ENCODE measurements around the gene HS6ST3.

The HS6ST3 gene

DNA sequence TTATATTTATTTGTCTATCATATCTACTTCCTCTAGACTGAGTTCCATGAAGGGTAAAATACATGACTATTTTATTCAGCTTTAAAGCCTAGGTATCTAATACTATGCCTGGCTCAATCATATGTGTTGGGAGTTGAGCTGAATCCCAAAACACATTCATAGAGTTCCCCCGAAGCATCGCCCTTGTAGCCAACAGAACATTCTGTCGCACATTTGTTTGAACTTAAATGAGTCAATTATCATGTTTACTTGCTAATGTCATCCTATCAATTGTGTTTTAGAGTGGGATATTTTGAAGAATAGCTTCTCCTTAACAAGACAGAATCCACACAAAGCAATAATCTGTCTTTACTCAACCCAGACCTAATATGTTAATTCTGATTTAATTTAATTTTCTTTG, 252.4 kb downstream of the HS6ST3 start:
- DNase-seq: no peak

DNA sequence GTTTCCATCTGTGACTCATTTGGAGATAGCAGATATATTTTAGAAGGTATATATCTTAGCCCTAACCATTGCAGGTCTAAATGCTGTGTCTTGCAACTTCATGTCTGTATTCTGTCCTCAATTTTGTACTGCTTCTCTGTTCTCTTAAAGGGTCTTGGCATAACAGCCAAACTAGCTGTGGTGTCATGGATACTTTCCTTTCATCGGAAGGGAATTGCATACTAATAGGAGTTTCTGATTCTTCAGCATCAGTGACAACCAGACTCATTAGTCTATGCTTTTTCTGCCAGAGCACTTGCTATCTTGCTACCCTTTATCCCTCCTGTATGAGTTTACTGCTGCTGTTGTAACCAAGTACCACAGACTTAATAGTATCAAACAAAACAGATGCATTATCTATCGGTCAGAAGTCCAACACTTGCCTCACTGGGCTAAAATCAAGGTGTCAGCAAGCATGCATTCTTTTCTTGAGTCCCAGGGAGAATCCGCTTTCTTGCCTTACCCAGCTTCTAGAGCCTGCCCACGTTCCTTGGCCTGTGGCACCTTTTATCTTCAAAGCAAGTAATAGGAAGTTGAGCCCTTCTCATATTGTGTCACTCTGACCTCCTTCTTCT, 253.1 kb downstream of the HS6ST3 start:
- no peak for DNase-seq

DNA sequence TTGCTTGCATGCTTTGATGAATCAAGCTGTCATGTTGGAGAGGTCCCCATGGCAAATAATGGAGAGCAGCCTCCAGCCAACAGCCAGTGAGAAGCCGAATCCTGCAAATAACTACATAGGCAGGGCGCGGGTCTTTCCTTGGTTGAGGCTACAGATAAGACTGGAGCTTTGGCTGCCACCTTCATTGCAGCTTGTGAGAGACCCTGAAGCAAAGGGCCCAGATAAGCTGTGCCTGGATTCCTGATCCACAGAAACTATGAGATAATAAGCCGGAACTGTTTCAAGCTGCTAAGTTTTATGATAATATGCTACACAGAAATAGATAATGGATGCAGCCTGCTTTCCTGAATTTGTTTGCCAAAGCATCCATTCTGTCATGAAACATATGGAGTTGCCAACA, 257.0 kb downstream of the HS6ST3 start:
- no peak for DNase-seq

DNA sequence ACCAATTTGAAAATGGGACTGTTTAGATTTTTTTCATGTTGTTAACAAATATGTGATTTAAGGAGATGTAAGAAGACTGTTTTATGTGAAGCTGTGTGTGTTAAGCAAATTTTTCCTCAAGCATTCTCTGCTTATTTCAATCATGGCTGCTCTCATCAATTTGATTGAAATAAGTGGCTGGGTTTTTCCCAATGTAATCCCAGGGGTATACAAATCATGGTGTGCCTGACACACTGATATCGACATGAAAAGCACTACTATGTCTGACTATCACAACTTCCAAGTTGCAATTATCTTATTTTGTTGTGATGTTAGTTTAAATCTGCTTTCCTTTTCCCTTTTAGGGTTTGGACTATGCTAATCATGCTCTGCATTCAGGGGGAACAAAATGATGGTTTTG, 283.7 kb downstream of the HS6ST3 start:
- no peak for DNase-seq

DNA sequence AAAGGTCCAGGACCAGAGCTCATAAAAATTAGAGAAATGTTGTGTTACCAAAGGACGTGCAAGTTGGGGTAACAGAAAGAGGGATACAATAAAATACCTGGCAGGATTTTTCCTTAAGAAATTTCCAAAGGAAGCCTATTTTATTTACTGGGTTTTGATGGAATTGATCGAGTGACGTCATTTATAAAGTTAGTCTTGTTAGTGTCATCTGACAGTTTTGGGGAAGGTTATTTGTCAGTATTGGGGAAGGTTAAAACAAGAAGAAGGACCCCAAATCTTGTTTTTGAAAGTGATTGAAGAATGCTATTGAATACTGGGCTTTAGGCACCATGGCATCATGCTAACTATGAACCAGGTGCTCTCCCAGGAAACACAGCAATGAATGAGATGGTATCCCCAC, 287.9 kb downstream of the HS6ST3 start:
- DNase-seq: no peak

DNA sequence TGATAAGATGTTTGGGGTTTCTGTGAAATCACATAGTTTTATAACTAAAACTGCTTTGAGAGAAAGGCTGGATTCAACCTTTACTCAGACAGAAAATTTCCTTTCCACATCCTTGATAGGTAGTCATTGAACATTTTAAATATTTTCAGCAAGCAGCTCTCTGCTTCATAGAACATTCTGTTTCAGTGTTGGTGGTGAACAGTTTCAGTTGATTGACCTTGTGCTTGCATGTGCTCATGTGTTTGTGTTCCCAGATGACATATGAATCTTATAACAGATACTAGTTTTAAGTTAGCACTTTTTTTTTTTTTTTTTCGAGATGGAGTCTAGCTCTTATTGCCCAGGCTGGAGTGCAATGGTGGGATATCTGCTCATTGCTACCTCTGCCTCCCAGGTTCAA, 290.1 kb downstream of the HS6ST3 start:
- DNase-seq: no peak

DNA sequence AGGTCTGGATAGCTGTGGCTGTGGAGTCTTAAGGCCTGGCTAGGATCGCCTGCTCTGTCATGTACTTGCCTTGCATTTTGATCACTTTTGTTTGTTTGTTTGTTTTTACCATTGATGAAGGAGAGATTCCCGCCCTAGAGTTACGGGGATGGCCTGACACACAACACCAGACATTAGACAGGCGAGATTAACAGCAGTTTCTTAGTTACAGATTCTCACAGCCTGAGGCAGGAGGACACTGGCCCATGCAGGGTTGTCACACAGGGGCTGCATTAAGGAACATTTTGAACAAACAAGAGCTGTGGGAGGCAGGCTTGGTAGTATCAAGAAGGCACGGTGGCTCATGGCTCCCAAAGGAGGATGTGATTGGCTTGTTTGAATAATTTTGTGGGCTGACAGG, 291.8 kb downstream of the HS6ST3 start:
- DNase-seq: no peak

DNA sequence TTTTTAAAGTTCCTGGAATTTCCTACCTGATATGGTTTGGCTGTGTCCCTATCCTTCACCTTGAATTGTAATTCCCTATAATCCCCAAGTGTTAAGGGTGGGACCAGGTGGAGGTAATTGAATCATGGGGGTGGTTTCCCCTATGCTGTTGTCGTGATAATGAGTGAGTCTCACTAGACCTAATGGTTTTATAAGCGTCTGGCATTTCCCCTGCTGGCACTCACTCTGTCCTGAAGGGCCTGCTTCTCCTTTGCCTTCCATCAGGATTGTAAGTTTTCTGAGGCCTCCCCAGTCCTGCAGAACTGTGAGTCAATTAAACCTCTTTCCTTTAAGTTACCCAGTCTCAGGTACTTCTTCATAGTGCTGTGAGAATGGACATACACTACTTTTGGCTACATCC, 298.7 kb downstream of the HS6ST3 start:
- DNase-seq: no peak

DNA sequence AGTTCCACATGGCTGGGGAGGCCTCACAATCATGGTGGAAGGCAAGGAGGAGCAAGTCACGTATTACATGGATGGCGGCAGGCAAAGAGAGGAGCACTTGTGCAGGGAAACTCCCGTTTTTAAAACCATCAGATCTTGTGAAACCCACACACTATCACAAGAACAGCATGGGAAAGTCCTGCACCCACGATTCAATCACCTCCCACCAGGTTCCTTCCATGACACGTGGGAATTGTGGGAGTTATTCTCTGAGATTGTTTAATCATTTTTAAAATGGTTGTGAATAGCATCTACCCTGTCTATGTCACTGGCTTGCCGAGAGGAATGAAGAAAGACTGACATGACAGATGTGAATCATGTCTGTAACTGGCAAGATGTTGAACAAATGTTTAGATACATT, 301.7 kb downstream of the HS6ST3 start:
- no peak for DNase-seq

DNA sequence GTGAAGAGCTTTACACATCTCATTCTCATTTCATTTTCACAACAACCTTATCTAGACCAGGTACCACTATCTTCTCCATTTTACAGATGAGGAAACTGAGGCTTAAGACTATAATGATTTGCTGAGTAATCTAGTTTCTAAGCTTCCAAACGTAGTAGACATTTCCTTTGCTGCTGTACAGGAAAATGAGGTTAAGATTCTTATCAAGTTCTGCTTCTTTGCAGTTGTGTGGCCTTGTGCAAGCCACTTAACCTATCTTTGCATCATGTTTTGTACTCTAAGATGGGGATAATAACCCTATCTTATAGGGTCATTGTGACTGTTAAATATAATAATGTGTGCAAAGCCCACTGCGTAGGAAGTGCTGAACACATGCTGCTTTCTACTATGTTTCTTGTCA, 307.9 kb downstream of the HS6ST3 start:
- no peak for DNase-seq

DNA sequence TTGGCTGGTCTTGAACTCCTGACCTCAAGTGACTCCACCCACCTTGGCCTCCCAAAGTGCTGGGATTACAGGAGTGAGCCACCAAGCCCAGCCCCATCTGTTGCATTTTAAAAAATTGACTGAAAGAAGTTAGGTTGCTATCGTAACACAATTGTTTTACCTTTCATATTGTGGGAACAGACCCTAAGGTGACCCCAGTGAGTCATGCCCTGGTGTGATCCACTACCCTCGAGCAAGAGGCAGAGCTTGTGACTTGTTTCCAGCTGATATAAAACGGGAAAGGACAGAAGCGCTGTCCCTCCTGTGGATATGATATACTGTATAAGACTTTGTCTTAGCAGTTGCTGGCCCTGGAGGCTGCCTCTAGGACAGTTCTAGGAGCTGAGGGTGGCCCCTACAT, 308.6 kb downstream of the HS6ST3 start:
- DNase-seq: no peak

DNA sequence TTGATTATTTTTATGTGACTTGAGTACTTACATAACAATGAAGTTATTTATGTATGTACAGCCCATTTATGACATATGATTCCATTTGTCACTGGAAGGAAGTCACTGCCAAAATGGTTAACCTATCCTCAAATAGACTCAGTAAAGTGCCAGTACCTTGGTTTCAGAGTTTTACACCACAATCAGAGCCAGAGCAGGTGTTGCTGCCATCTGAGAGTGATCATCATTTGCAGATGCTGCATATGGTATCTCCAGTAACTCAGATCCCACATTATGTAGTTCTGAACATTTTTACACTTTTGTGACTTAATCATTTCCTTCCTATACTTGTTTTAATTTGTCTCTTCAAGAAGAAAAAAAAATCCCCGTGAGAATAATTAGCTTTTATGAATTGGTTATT, 313.3 kb downstream of the HS6ST3 start:
- DNase-seq: no peak

DNA sequence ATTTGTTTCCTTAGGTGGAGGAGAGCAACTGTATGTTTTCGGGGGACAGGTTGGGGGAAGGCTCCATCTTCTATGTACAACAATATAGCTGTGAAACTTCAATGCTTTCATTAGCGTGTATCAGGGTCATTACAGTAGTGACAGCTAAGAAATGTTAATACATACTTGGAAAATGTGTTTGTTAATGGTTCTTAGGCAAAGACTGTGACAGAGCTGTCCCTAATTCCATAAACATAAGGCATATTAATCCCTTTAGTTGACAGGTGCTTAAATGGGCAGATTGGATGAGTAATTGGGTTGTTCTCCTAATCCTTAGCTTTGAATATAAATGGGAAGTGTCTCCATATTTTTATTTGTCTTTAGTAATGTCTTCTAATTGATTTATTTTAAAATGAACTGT, 313.7 kb downstream of the HS6ST3 start:
- no peak for DNase-seq

DNA sequence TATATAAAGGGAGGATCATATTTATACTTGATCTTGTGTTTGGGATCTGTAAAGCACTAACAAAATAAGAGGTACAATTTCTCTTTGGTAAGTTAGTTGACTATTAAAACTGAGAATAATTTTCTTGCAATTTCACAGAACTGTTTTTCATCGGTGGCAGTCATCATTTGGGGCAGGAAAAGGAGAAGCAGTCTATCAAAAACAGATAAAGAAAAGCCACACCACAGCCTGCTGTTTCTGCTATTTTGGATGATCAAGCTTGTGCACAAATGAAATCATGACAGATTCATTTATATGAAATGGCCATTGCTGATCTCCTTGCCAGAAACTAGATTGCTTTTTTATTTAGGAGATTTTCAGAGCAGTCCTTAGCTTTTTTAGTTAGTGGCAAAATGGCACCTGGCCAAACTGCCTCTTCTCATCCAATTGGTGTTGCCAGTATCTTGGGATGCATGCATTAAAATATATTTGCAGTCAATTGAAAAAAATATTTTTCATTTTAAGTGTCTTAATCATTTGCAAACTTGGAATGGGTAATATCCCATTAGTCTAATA, 326.0 kb downstream of the HS6ST3 start:
- no peak for DNase-seq

DNA sequence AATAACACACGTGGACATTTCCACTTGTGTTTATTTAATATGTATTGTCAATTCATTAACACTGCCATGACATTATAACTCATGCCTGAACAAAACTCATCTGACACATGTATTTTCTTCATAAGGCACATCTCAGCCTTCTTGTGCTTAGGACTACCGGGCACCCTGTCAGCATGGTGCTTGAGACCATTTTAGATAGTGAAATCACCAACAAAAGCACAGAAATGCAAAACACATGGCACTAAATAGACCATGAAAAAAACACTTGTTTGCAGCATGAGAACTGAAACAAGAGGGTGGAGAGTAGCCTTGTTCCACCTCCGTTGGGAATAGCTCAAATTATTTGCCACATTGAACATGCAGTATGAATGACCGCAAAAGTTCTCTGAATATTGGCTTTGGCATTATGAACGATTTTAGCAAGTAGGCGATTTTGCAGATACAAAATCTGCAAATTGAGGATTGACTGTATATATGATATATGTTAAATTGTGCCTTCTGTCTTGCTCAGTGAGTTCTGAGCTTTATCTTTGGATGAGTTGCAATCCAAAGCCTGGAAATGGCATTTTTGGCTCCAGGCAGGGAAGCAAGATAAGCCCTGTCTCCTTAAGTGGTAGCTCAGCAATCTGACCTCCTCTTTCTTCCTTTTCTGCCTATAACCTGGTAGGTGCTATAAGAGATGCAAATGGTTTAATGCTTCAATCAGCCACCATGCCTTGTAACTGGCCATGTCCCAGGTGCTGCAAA, 328.2 kb downstream of the HS6ST3 start:
- no peak for DNase-seq

DNA sequence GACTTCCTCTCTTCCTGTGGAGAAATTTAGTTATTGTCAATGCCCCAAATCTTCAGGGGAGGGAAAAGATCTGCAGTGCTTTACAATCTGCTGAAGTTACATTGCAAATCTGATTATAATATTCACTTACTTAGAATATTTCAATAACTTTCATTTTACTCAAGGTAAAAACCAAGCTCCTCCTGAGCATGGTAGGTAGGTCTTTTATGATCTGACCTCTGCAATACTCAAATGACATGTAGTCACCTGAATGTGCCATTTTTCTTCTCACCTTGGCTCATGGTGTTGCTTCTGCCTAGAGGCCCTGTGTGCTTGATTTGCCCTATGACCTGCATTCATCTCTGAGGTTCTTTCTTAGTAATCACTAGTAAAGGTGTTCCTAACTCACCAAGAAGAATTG, 331.4 kb downstream of the HS6ST3 start:
- no peak for DNase-seq

DNA sequence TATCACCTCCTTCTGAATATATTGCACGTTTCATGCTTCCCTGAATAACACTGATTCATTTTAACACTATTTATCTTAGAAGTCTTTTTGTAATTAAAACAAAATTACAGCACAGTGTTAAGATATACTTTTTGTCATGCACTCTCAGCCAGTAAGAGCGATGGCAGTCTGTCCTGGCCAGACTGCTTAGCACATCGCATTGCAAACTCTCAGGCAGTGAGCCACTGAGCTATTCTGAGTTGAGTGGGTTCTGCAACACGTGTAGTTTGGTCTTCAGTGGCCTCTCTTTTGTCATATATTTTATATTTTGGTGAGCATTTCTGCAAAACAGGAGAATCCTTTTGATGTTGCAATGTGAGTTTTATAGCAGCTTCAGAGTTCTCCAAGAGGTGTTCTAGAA, 332.1 kb downstream of the HS6ST3 start:
- DNase-seq: no peak

DNA sequence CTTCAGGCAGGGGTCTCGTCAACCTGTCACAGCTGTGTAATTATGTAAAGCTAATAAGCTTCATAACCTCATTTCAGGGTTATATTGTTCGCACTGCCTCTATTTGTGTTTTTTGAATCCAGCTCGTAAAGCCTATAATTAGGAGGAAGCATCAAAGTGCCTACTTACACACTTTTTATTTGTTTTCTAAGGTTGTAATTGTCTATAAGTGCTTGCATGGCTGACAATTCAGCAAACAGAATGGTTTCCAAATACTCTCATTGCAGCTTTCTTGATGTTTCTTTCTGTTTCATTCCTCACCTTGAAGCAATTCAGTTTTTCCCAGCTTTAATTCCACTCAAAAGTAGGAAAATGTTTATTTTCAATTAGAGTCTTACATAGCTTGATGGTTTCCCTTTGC, 336.3 kb downstream of the HS6ST3 start:
- DNase-seq: no peak

DNA sequence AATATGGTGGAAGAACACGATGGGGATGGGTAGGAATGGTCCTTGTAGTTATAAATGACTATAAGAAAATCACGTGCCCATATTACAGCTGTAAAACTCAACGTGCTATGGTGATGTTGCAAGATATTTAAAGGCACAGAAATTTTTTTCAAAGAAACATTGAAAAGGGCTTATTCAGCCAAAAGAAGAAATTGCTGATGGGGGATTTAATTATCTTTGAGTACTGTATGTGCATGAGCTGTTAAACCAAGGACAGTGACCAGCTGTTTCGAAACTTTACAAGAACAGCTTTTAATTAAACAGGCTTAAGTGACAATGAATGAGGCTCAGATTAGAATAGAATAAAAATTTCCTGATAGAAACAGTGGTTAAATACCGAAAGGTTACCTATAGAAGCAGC, 339.0 kb downstream of the HS6ST3 start:
- DNase-seq: no peak

DNA sequence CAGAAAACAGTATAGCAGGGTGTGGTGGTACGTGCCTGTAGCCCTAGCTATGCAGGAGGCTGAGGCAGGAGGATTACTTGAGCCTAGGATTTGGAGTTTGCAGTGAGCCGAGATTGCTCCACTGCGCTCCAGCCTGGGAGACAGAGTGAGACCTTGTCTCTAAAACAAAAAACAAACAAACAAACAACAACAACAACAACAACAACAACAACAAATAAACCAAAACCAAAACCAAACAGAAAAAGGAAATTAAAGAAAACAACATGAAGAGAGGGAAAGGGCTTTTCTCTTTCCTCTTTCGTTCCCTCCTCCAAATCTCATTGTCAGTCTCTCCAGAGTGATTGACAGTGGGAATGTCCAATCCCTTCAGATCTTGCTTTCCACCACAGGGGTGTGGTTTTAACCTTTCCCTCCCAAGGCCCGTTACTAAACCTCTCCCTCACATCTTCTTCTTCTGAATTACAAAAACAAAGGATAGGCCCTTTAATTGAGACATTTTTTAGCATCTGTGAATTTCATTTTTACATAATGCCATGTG, 341.2 kb downstream of the HS6ST3 start:
- DNase-seq: no peak

DNA sequence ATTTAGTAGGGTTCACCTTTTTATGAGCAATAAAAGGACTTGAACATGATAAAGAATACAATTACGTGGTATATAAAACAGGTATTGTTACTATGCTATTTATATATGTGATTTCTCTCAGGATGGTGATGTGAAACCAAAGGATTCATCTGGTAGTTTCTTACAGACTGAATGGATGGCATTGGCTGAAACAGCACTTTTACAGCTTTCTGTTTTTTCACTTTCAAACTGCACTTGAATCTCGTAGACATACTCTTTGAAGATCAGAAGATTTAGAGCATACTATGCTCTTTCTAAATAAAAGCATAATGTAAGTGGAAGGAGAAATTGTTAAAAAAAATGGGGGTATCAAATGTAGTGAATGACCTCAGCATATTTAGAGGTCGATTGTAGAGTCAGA, 354.8 kb downstream of the HS6ST3 start:
- DNase-seq: no peak

DNA sequence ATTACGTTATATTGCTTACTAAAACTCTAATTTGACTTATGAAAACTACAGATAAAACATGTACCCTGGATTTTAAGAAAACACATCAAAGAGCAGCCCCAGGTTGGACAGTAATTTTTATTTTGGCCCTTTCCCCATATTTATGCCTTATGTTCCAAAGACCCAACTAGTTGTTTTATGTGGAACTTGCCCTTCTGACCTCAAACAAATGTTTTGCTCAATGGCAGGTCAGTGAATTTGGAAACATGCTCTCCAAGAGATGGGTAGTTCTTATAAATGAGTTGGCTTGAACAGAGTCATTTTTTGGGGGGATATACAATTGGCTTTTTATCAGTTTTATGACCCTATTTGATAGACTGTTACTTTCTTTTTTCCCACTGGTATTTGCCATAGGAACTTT, 360.0 kb downstream of the HS6ST3 start:
- DNase-seq: no peak

DNA sequence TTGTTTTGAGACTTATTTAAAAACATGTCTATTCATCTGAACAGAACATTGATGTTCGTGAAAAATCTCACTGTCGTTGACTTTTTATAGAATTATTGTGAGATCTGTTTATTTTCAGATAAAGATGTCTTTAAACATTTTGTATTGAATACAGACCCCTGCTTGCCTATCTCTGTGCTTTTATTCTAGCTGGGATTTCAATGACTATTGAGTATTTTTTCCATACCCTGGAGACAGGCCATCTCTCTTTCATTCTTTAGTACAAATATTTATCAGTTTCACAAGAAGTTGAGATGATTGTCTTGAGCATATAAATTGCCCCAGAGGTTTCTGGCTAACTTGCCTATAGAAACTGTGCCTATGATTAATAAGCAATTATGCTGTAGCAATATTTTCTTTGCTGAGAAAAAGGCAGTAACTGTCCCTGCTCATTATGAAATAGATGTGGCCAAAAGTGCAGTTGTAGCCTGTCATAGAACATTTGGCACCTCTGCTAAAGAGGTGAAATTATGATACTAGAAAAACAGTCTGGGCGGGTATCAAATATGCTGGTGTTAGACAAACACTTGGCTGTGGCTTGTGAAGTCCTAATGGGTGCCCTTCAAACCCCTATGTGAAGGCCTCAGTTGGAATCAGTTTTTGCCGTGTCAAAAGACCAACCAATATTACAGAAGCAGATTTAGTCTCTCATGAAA, 360.6 kb downstream of the HS6ST3 start:
- no peak for DNase-seq

DNA sequence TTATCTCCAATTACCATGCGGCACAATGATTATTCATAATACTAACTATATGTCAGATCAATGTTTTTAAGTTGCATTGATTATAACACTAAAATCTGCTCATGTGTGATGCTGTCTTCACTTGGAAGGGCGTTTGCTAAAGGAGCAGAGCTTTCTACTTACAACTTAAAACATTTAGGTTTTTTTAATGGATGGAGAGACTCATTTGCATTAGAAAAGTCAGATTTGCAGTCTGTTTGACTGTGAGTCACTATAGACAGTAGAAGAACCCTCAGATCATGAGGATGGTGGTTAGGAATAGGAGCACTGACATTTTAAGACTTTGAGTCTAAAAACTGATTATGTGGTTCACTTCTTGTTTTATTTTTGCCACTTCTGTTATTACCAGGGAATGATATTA, 364.6 kb downstream of the HS6ST3 start:
- no peak for DNase-seq
